K562 (cell line): ENCODE results near the gene MPST. TPM values are rescaled to one million over a fixed set of nuclear protein-coding genes. Genes with fewer than 3 reads are reported as not detected.

Source experiments
- BRF1 ChIP-seq: IDR thresholded peaks from 3 replicates; pipeline ENCODE4 v1.6.1; 2011; ENCODE audit warnings: borderline replicate concordance, mild to moderate bottlenecking; ENCODE audit not compliant: insufficient read length; ENCODE audit errors: extremely low read depth
- CCNT2 ChIP-seq: IDR thresholded peaks from 2 replicates; pipeline ENCODE4 v1.6.1; 2011; ENCODE audit warnings: borderline replicate concordance, low read depth, mild to moderate bottlenecking, moderate library complexity, mixed read lengths, low read length; ENCODE audit not compliant: insufficient read length; ENCODE audit errors: extremely low read depth
- CHD1 ChIP-seq: fragments of 200-600 bp; sonication (generic); IDR thresholded peaks from one replicate; pipeline ENCODE4 v1.6.1; 2012; ENCODE audit warnings: mild to moderate bottlenecking, moderate library complexity, low read length, inconsistent platforms
- FOXK2 ChIP-seq, 2 experiments: fragments of 450-650 bp; IDR thresholded peaks in 1 of 2; conservative IDR thresholded peaks in 1 of 2; 2 replicates each; pipeline ENCODE4 v1.6.1; 2016; ENCODE audit warnings: low read depth in 2 of 2, mild to moderate bottlenecking in 1 of 2
- FOXM1 ChIP-seq, 2 experiments: fragments of 450-650 bp in 1 of 2; sonication (generic) in 1 of 2; formaldehyde crosslinking in 1 of 2; IDR thresholded peaks; 2 replicates each; pipeline versions ENCODE4 v1.6.1 to v1.9.0; 2017 to 2022; ENCODE audit warnings: low read depth in 2 of 2, mild to moderate bottlenecking in 2 of 2, missing genetic modification reagents in 1 of 2, moderate library complexity in 1 of 2
- HCFC1 ChIP-seq: IDR thresholded peaks from 2 replicates; pipeline ENCODE4 v1.6.1; 2012; ENCODE audit warnings: low read depth, low read length, improper control_type of control experiment
- HDAC1 ChIP-seq, 2 experiments: fragments of 450-650 bp; IDR thresholded peaks; 2 replicates each; pipeline ENCODE4 v1.6.1; 2016 to 2017; ENCODE audit warnings: inconsistent platforms in 1 of 2, mild to moderate bottlenecking in 1 of 2, moderate library complexity in 1 of 2
- MBD1 ChIP-seq: fragments of 250-450 bp; sonication (Bioruptor Pico); IDR thresholded peaks from 2 replicates; pipeline ENCODE4 v1.8.0; 2022; ENCODE audit warnings: inconsistent platforms
- MYC ChIP-seq, 2 experiments: fragments of 250-450 bp in 1 of 2; sonication (Bioruptor Pico) in 1 of 2; IDR thresholded peaks; 2 replicates each; pipeline versions ENCODE4 v1.5.1 to v1.6.1; 2012 to 2021; ENCODE audit warnings: low read depth in 2 of 2, borderline replicate concordance in 1 of 2, improper control_type of control experiment in 1 of 2, low read length in 1 of 2, mild to moderate bottlenecking in 1 of 2, moderate library complexity in 1 of 2
- NFIX ChIP-seq: fragments of 250-450 bp; sonication (Bioruptor Pico); IDR thresholded peaks from 2 replicates; pipeline ENCODE4 v1.4.0; 2020; ENCODE audit warnings: low read depth, mild to moderate bottlenecking, moderate library complexity
- NRF1 ChIP-seq, 2 experiments: fragments of 450-650 bp; IDR thresholded peaks in 1 of 2; conservative IDR thresholded peaks in 1 of 2; 2 replicates each; pipeline ENCODE4 v1.6.1; 2014; ENCODE audit warnings: mild to moderate bottlenecking in 2 of 2
- RHOXF2B ChIP-seq: fragments of 250-450 bp; sonication (Bioruptor Pico); conservative IDR thresholded peaks from 2 replicates; pipeline ENCODE4 v1.5.1; 2021
- RUNX1 ChIP-seq: sonication (generic); IDR thresholded peaks from 2 replicates; pipeline ENCODE4 v1.6.1; 2016; ENCODE audit warnings: antibody characterized with exemption, low read depth
- THAP7 ChIP-seq: fragments of 250-450 bp; sonication (Bioruptor Pico); IDR thresholded peaks from 2 replicates; pipeline ENCODE4 v1.5.0; 2021
- ZFP30 ChIP-seq: fragments of 250-450 bp; sonication (Bioruptor Pico); IDR thresholded peaks from 2 replicates; pipeline ENCODE4 v1.8.0; 2022; ENCODE audit warnings: moderate library complexity, mild to moderate bottlenecking, inconsistent platforms, borderline replicate concordance
- ZFP36 ChIP-seq: fragments of 150-350 bp; IDR thresholded peaks from 2 replicates; pipeline ENCODE4 v1.6.1; 2018; ENCODE audit warnings: low read length, low read depth; ENCODE audit not compliant: partially characterized antibody
- ZNF23 ChIP-seq: fragments of 250-450 bp; sonication (Bioruptor Pico); IDR thresholded peaks from 2 replicates; pipeline ENCODE4 v1.4.0; 2020; ENCODE audit warnings: mild to moderate bottlenecking
- ZNF24 ChIP-seq: fragments of 450-650 bp; IDR thresholded peaks from 2 replicates; pipeline ENCODE4 v1.6.1; 2016
- ZNF354B ChIP-seq: fragments of 250-450 bp; sonication (Bioruptor Pico); IDR thresholded peaks from 2 replicates; pipeline ENCODE4 v1.4.0; 2020
- ZNF431 ChIP-seq: sonication (generic); formaldehyde crosslinking; IDR thresholded peaks from 2 replicates; pipeline ENCODE4 v1.8.0; 2022; ENCODE audit warnings: mild to moderate bottlenecking, missing genetic modification reagents
- ZNF592 ChIP-seq: fragments of 450-650 bp; IDR thresholded peaks from 2 replicates; pipeline ENCODE4 v1.6.1; 2017; ENCODE audit warnings: antibody characterized with exemption, mild to moderate bottlenecking
- ZNF695 ChIP-seq: fragments of 450-650 bp; formaldehyde crosslinking; IDR thresholded peaks from 2 replicates; pipeline ENCODE4 v1.4.0; 2020; ENCODE audit warnings: mild to moderate bottlenecking, moderate library complexity
- polyA plus RNA-seq, 8 experiments: library from polyadenylated mRNA; depleted of rRNA in 4 of 8; stranded (reverse) in 5 of 8; unstranded in 3 of 8; fragments of >200 nt; fragmentation: Nextera tagmentation in 2 of 8; fragmentation: Illumina TruSeq in 1 of 8; extraction: Ambion mirVana in 2 of 8; extraction: Trizol in 1 of 8; gene quantifications; 2 replicates each; pipeline versions ENCODE4 v1.2.1 to v1.2.3, GENCODE V29; 2011 to 2014; ENCODE audit warnings: inconsistent platforms in 1 of 8, missing spikeins in 1 of 8
- total RNA-seq, 7 experiments: library from RNA; depleted of rRNA in 6 of 7; stranded (reverse); fragments of >200 nt in 6 of 7; fragmentation: Illumina TruSeq in 2 of 7; extraction: Trizol in 2 of 7; gene quantifications; 2 replicates each; pipeline versions ENCODE4 v1.2.1 to v1.2.3, GENCODE V29; 2011 to 2021; ENCODE audit warnings: low replicate concordance in 1 of 7

Gene MPST
- total and polyA plus RNA-seq, 9 of the 15 experiments (the other 6 are each of a cell fraction or from before 2014, with no cell fraction given) = 0.65 to 104 (median 24.3) TPM

DNA sequence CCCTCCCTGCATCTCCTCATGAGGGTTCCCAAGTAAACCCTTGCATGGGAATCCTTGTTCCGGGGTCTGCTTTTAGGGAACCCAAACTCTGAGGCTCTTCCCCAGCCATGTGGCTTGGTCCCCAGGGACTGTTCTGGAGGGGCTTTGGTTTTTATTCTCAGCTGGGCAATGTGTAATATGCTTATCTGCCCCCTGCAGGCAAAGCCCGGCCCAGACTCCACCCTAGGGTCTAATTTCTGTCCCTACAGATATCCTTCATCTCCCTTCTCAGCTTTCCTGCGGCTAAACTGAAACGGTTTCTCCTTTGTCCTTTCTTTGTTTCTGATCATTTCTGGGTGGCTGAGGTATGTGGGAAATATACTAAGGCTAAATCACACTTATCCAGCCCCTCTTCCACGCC lies 37.4 kb upstream of the MPST start (continued):
- TF ChIP-seq FOXK2 (conservative IDR thresholded peaks at IDR 0.05 in 1 of 2, IDR thresholded peaks at IDR 0.05 in 1 of 2; ENCODE audit: low read depth in 2 of 2) (no peak), ZFP36 (no peak), BRF1 (no peak), ZNF24 (no peak), NRF1 (conservative IDR thresholded peaks at IDR 0.05 in 1 of 2, IDR thresholded peaks at IDR 0.05 in 1 of 2) (no peak), ZNF23 (CRISPR knock-in tag) (no peak), MBD1 (CRISPR knock-in tag) (no peak), ZFP30 (CRISPR knock-in tag) (no peak), HDAC1 (IDR thresholded peaks at IDR 0.05) (peak in 1 of 2 experiments; percentile 34; a peak in 1 of 4 replicates), HCFC1 (no peak), ZNF354B (CRISPR knock-in tag) (no peak), CCNT2 (no peak), ZNF431 (no peak), ZNF695 (CRISPR knock-in tag) (no peak), FOXM1 (IDR thresholded peaks at IDR 0.05; ENCODE audit: low read depth) (peak; percentile 70), FOXM1 (CRISPR knock-in tag; IDR thresholded peaks at IDR 0.05; ENCODE audit: low read depth) (no peak), ZNF592 (no peak; the same call in 1 of the 2 replicates), NFIX (CRISPR knock-in tag) (no peak), MYC (IDR thresholded peaks at IDR 0.05; ENCODE audit: low read depth, low read length) (0 out of 2 replicates have a peak, but pooled peaks have one; percentile 7), MYC (CRISPR knock-in tag; IDR thresholded peaks at IDR 0.05; ENCODE audit: borderline replicate concordance, low read depth) (no peak), RHOXF2B (CRISPR knock-in tag) (no peak), CHD1 (no peak), RUNX1 (no peak), THAP7 (CRISPR knock-in tag) (no peak)
